Epithelial cell of prostate (primary cell): ENCODE results near the gene SFTPA2.
"Not testable (repeated sequence)": the region's sequence is repeated elsewhere in the genome, so short reads cannot be mapped to it uniquely, and the experiment has no call there.

ENCODE experiments used
- DNase-seq: peaks from one replicate; pipeline ENCODE4 v3.0.0-alpha.2; 2011; ENCODE audit warnings: low read depth, low spot score
- H3K27ac ChIP-seq: fragments of 450-650 bp; 2 replicates; pipeline ENCODE4 v1.5.1; 2017; ENCODE audit warnings: mild to moderate bottlenecking

SFTPA2 gene

DNA sequence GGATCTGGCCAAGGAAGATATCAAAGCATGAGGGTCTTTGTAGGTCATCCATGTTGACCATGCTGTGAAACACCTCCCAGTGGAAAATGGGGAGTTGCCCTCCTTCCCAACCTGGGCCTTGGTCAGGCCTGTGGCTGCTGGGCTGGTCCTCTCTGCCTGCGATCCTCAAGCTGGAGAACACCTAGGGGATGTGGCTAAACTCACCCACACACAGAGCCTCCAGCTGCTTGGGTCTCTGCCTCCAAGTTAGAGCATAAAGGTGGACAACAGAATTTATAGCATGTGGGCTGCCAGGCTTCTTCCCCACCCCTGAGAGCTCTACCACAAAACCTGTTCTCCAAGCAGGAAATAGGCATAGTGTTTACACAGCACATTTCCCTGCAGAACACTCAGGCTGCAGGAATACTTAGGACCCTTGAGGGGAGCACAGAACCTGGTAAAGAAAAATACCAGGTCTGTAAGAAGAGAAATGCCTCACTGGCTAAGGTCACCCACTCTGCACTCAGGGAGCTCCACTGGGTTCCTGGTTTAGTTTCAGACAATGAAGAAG lies at the start of gene SFTPA2:
Gene SFTPA2 (minus strand): TSS at position 248 of the 550 bp plus-strand sequence. CDS start 924 bp downstream, outside the sequence.
- DNase-seq, result no peak
- no peak within 1 kb of the TSS for H3K27ac ChIP-seq

- H3K27ac ChIP-seq, result no peak overlapping the region
- DNase-seq, result no peak
Measured at GRCh38 chr10:79608505-79609375, 48.5 kb upstream of the SFTPA2 start.

- DNase-seq, result no peak
Measured at GRCh38 chr10:79605308-79605707, 45.1 kb upstream of the SFTPA2 start.

DNA sequence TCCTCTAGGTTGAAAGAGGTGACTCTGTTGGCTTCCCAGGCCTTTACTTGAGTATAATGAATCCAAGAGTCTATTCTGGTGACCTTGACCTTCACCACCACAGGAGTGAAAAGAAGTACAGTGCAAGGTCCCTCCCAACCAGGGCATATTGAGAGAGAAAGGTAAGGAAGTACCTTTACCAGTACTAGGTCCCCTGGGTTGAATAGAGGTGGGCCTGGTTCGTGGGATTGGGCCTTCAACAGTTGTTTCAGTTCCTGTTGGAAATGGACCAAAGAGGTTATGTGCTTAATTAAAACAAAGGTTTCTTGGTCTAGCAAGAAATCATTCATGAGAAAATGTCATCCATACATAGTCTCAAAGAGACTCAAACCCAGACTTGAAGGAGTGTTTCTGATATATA lies 44.1 kb upstream of the SFTPA2 start:
- no peak for DNase-seq
- no peak overlapping the region for H3K27ac ChIP-seq

More at GRCh38 chr10:79605308-79605707, 45.1 kb upstream of the SFTPA2 start:
- no peak overlapping the region for H3K27ac ChIP-seq

DNA sequence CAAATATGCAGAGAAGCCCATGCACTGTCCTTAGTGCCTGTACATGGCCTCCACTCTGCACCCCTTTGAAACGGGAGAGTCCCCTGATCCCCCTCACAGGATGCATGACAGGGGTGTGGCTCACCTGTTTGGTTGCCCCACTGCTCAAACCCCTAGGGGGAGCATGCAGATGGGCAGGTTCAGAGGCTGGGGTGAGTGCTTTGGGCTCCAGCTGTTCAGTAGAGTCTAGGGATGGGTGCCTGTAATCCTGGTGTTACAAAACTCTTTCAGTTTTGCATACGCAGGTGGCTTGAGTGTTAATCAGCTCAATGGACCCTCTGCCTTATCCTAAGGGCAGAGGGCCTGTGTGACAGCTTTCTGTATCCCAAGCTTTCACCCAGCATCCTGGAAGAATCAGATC lies 42.7 kb upstream of the SFTPA2 start:
- DNase-seq, result no peak
- no peak overlapping the region for H3K27ac ChIP-seq

DNA sequence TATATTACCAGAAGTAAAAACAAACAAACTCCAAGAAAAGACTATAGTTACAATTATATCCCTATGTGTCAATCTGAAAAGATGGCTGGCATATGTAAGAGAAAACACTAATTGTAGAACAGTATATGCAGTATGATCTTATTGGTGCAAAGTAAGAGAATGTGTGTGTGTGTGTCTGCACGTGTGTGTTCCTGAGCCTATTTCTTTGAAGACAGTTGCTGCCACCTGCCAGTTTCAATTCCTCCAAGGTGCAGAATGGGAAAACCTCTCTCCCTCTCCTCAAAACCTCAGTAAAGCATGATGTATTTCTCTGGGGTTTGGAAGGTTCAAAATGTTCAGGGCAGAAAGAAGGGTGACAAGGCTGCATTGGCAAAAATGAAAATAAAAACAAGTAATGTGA lies 41.7 kb upstream of the SFTPA2 start:
- DNase-seq, result no peak
- no peak overlapping the region for H3K27ac ChIP-seq

GRCh38 chr10:79599644-79600043 lies 39.4 kb upstream of the SFTPA2 start:
- H3K27ac ChIP-seq, DNase-seq: not testable (repeated sequence)

GRCh38 chr10:79595510-79595909 lies 35.3 kb upstream of the SFTPA2 start:
- H3K27ac ChIP-seq, result no peak overlapping the region
- DNase-seq, result no peak

- not testable (repeated sequence) for DNase-seq, H3K27ac ChIP-seq
Measured at GRCh38 chr10:79594565-79594964, 34.4 kb upstream of the SFTPA2 start.

- no peak for DNase-seq
- no peak overlapping the region for H3K27ac ChIP-seq
Measured at GRCh38 chr10:79593377-79593776, 33.2 kb upstream of the SFTPA2 start.

DNA sequence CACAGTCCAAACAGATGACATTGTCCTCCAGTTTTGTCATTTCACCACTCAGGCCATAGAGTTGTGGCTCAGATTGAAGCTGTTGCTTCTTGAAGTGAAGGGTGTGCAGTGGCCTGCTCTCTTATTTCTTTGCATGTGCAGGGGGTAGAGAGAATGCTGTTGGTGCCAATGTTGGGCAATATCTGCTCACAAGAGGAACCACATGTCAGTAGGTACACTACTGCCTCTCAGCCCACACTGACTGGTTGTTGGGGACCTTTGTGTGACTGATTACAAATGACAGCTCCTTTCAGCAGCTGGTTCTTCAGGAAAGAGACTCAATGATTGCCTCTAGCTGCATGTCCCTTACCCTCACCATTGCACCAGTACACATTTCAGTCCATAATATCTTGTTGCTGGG lies 28.6 kb upstream of the SFTPA2 start:
- no peak for DNase-seq
- no peak overlapping the region for H3K27ac ChIP-seq

GRCh38 chr10:79586933-79587332 lies 26.7 kb upstream of the SFTPA2 start:
- H3K27ac ChIP-seq, result no peak overlapping the region

GRCh38 chr10:79585870-79586527 lies 25.8 kb upstream of the SFTPA2 start:
- no peak overlapping the region for H3K27ac ChIP-seq
- DNase-seq, result no peak

More at GRCh38 chr10:79586933-79587332, 26.7 kb upstream of the SFTPA2 start:
- DNase-seq, result no peak

GRCh38 chr10:79583488-79584024 lies 23.3 kb upstream of the SFTPA2 start:
- H3K27ac ChIP-seq, result no peak overlapping the region
- DNase-seq, result no peak

- H3K27ac ChIP-seq, DNase-seq: not testable (repeated sequence)
Measured at GRCh38 chr10:79582954-79583353, 22.7 kb upstream of the SFTPA2 start.

DNA sequence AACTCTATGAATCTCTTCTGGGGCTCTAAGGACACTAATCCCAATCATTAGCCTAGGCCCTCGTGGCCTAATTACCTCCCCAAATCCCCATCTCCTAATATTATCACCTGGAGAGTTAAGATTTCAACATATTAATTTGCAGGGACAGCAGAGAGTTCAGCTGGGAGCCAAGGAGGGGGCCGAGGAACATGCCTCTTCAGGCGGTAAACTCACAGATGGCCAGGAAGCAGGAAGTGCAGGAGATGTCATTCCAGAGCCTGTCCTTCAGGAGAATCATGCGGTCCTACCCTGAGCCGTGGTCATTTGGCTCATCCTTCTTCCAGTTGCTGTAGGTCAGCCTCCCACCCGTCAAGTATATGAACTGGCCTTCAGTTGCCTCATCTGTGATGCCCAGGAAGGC lies 21.9 kb upstream of the SFTPA2 start:
- DNase-seq, result no peak
- H3K27ac ChIP-seq, result no peak overlapping the region

- no peak for DNase-seq
- no peak overlapping the region for H3K27ac ChIP-seq
Measured at GRCh38 chr10:79581044-79581443, 20.8 kb upstream of the SFTPA2 start.

GRCh38 chr10:79579361-79579760 lies 19.2 kb upstream of the SFTPA2 start:
- no peak overlapping the region for H3K27ac ChIP-seq
- no peak for DNase-seq

GRCh38 chr10:79570624-79571023 lies 10.4 kb upstream of the SFTPA2 start:
- H3K27ac ChIP-seq, DNase-seq: not testable (repeated sequence)

- DNase-seq, result no peak
- H3K27ac ChIP-seq, result no peak overlapping the region
Measured at GRCh38 chr10:79563426-79563825, 3.2 kb upstream of the SFTPA2 start.
